OCI-LY7 (cell line): ENCODE results near the gene ZMIZ2. TPM values are rescaled to one million over a fixed set of nuclear protein-coding genes. Genes with fewer than 3 reads are reported as not detected.

Experiments used
- BruUV-seq: library from RNA; stranded (reverse); fragments of 400-500 nt; replicated peaks from 2 replicates; lab custom pipeline; 2021; lab: Mats Ljungman, UMichigan
- CTCF ChIA-PET: fragments of 300-600 bp; sonication (Branson Sonifier 250); formaldehyde crosslinking; loops from one replicate; lab custom pipeline; 2022; ENCODE audit warnings: antibody characterized with exemption; ENCODE audit not compliant: unreplicated experiment; lab: Charles Lee
- POLR2A ChIA-PET: fragments of 300-600 bp; sonication (Branson Sonifier 250); formaldehyde crosslinking; loops from one replicate; lab custom pipeline; 2022; ENCODE audit warnings: antibody characterized with exemption; lab: Charles Lee
- DNase-seq: peaks from one replicate; pipeline ENCODE4 v3.0.0-alpha.2; 2015; ENCODE audit warnings: low spot score
- H2AFZ ChIP-seq: fragments of 200-600 bp; sonication (generic), shearing (Covaris generic); 2 replicates; pipeline ENCODE4 v1.6.1; 2014; ENCODE audit warnings: mild to moderate bottlenecking, antibody characterized with exemption, low read length, moderate library complexity
- H3K27ac ChIP-seq: fragments of 200-600 bp; sonication (generic); 2 replicates; pipeline ENCODE4 v1.5.1; 2014; ENCODE audit warnings: mixed run types, low read depth, mild to moderate bottlenecking, moderate library complexity, low read length, inconsistent platforms; ENCODE audit not compliant: poor library complexity, severe bottlenecking
- H3K36me3 ChIP-seq: fragments of 200-600 bp; sonication (generic); 2 replicates; pipeline ENCODE4 v1.6.1; 2014; ENCODE audit warnings: mild to moderate bottlenecking, antibody characterized with exemption, low read length, moderate library complexity, mixed read lengths; ENCODE audit not compliant: insufficient read depth
- H3K4me1 ChIP-seq: fragments of 200-600 bp; sonication (generic); 2 replicates; pipeline ENCODE4 v1.5.1; 2014; ENCODE audit warnings: mild to moderate bottlenecking, low read length; ENCODE audit not compliant: insufficient read depth, poor library complexity, severe bottlenecking
- H3K4me2 ChIP-seq: fragments of 200-600 bp; sonication (generic); 2 replicates; pipeline ENCODE4 v1.6.1; 2014; ENCODE audit warnings: mild to moderate bottlenecking, low read length
- H3K4me3 ChIP-seq: fragments of 200-600 bp; sonication (generic); 2 replicates; pipeline ENCODE4 v1.5.1; 2014; ENCODE audit warnings: mild to moderate bottlenecking, low read depth, low read length; ENCODE audit not compliant: poor library complexity, severe bottlenecking
- H3K79me2 ChIP-seq: fragments of 200-600 bp; sonication (generic); 2 replicates; pipeline ENCODE4 v1.6.1; 2016; ENCODE audit warnings: low read depth, mild to moderate bottlenecking, low read length, moderate library complexity, mixed read lengths; ENCODE audit not compliant: insufficient read depth
- H3K9me2 ChIP-seq: fragments of 200-600 bp; sonication (generic); 2 replicates; pipeline ENCODE4 v1.6.1; 2016; ENCODE audit warnings: mild to moderate bottlenecking, low read length, mixed read lengths; ENCODE audit not compliant: insufficient read depth
- H3K9me3 ChIP-seq: fragments of 200-600 bp; sonication (generic); 2 replicates; pipeline ENCODE4 v1.6.1; 2014; ENCODE audit warnings: mild to moderate bottlenecking, mixed run types, low read length, mixed read lengths
- H4K20me1 ChIP-seq: fragments of 200-600 bp; sonication (generic); 2 replicates; pipeline ENCODE4 v1.6.1; 2014; ENCODE audit warnings: mild to moderate bottlenecking, antibody characterized with exemption, low read length, moderate library complexity, mixed read lengths; ENCODE audit not compliant: insufficient read depth
- EZH2phosphoT487 ChIP-seq: fragments of 200-600 bp; sonication (generic); IDR thresholded peaks from 2 replicates; pipeline ENCODE4 v1.6.1; 2018; ENCODE audit warnings: low read depth, borderline replicate concordance, mild to moderate bottlenecking, mixed run types, antibody characterized with exemption, low read length, moderate library complexity, mixed read lengths
- intact Hi-C: fragments of 100-400 bp; cut with micrococcal nuclease; formaldehyde crosslinking; loops from one replicate; pipeline ENCODE4 v1.10.0; 2022; ENCODE audit not compliant: unreplicated experiment
- total RNA-seq, 2 experiments: library from RNA; depleted of rRNA in 1 of 2; stranded (reverse); fragments of >200 nt in 1 of 2; shearing (Covaris generic) in 1 of 2; gene quantifications; 2 replicates each; pipeline ENCODE4 v1.2.3, GENCODE V29; 2014 to 2022
- TF ChIP-seq, protein P1 (sequence below): fragments of 200-600 bp; sonication (generic); conservative IDR thresholded peaks from 2 replicates; pipeline ENCODE4 v1.5.1; 2014; ENCODE audit warnings: mild to moderate bottlenecking, antibody characterized with exemption, low read length, moderate library complexity, mixed read lengths

ZMIZ2 gene
- total RNA-seq, 2 experiments from 2014 or later: 17.2 to 79.7 TPM

DNA sequence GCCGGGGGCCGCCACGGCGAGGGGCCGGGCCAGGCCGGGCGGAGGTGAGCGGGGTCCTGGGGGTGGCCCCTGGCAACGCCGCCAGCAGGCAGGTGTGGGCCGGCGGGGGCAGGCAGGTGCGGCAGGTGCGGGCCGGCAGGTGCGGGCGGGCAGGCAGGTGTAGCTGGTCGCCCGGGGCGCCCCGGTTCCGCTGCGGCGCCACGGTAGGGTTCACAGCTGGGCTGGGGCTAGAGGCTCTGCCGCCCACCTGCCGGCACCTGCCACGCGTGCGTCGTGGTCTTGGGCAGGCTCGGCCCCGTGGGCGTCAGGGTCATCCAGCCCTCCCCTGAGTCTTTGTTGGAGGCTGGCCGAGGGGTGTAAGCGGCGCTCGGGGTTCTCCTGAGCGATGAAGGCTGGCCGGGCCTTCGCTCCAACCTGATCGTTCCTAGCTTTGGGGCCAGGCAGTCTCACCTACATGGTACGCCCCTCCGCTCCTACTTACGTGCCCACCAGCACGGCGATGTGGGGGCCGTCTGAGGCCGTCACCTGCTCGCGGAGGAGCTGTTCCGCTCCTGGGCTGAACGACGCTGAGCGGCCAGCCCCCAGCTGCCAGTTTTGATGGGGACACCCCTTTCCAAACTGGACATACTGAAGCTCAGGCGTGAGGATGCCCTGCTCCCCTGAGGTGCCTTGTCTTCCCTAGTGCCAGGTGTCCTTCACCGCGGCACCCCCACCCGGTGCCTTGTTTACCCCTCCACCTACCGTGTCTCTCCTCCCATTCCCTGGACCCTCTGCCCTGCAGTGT is 493 bp downstream of the ZMIZ2 start:
- Histone ChIP-seq H3K79me2 (peaks cover 5% of the 10 kb centered on the region; the same call in 1 of the 2 replicates), H3K4me1 (peaks cover 38% of the 10 kb centered on the region), H4K20me1 (peaks cover 15% of the 10 kb centered on the region; the same call in 1 of the 2 replicates), H3K9me3 (no peaks in the 10 kb centered on the region), H3K4me3 (peak overlapping the region; percentile 94), H3K9me2 (no peaks in the 10 kb centered on the region), H3K27ac (peak overlapping the region; percentile 10), H3K36me3 (peaks cover 3% of the 10 kb centered on the region; the same call in 1 of the 2 replicates), H3K4me2 (peak overlapping the region; percentile 91), H2AFZ (no peak overlapping the region)
- POLR2A ChIA-PET: interaction anchor here (0.9 to 1.8 kb wide), 3 partner anchors 99 to 174 kb away, joined by 3 to 6 read pairs (median 4); partner anchors contain the start of genes H2AZ2 and TMED4
- BruUV-seq: no TSS peak
- DNase-seq: peak; percentile 70
- intact Hi-C loops: loop anchor here (1.0 to 2.0 kb wide), 4 partner anchors 47 to 166 kb away; partner anchors contain the start of genes H2AZ2, OGDH, PPIA and TMED4
- TF ChIP-seq, protein P1, sequence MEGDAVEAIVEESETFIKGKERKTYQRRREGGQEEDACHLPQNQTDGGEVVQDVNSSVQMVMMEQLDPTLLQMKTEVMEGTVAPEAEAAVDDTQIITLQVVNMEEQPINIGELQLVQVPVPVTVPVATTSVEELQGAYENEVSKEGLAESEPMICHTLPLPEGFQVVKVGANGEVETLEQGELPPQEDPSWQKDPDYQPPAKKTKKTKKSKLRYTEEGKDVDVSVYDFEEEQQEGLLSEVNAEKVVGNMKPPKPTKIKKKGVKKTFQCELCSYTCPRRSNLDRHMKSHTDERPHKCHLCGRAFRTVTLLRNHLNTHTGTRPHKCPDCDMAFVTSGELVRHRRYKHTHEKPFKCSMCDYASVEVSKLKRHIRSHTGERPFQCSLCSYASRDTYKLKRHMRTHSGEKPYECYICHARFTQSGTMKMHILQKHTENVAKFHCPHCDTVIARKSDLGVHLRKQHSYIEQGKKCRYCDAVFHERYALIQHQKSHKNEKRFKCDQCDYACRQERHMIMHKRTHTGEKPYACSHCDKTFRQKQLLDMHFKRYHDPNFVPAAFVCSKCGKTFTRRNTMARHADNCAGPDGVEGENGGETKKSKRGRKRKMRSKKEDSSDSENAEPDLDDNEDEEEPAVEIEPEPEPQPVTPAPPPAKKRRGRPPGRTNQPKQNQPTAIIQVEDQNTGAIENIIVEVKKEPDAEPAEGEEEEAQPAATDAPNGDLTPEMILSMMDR: no peak
- no peak for TF ChIP-seq EZH2phosphoT487
- CTCF ChIA-PET: no interaction called here

GRCh38 chr7:44749992-44750391 is 1.3 kb downstream of the ZMIZ2 start:
- H3K79me2 ChIP-seq: peaks cover 5% of the 10 kb centered on the region; the same call in 1 of the 2 replicates

More at GRCh38 chr7:44749992-44750391, 1.3 kb downstream of the ZMIZ2 start:
- Histone ChIP-seq H3K9me2 (no peaks in the 10 kb centered on the region), H3K9me3 (no peaks in the 10 kb centered on the region), H3K4me3 (peak overlapping the region; percentile 94), H2AFZ (no peak overlapping the region), H4K20me1 (peaks cover 15% of the 10 kb centered on the region; the same call in 1 of the 2 replicates), H3K4me2 (peak overlapping the region; percentile 91), H3K27ac (no peak overlapping the region), H3K36me3 (peaks cover 3% of the 10 kb centered on the region; the same call in 1 of the 2 replicates), H3K4me1 (peaks cover 38% of the 10 kb centered on the region)
- no TSS peak for BruUV-seq
- no peak for TF ChIP-seq EZH2phosphoT487
- TF ChIP-seq, protein P1: no peak
- ChIA-PET POLR2A (interaction anchor here (0.9 to 1.8 kb wide), 4 partner anchors 18 to 175 kb away, joined by 3 to 6 read pairs (median 4); partner anchors contain the start of genes H2AZ2 and TMED4), CTCF (no interaction called here)
- no peak for DNase-seq
- intact Hi-C loops: loop anchor here (2.0 kb wide), 1 partner anchor 167 kb away; the partner anchor contains the start of gene TMED4
